GM21786 (cell line): ENCODE measurements around the gene PDE2A.
"Not testable (repeated sequence)": the region's sequence is repeated elsewhere in the genome, so short reads cannot be mapped to it uniquely, and the experiment has no call there.

Experiments
- ATAC-seq: cut with Tn5 transposase; IDR thresholded peaks from one replicate; pipeline ENCODE4 v1.9.1; 2021; ENCODE audit not compliant: unreplicated experiment

The PDE2A gene

DNA sequence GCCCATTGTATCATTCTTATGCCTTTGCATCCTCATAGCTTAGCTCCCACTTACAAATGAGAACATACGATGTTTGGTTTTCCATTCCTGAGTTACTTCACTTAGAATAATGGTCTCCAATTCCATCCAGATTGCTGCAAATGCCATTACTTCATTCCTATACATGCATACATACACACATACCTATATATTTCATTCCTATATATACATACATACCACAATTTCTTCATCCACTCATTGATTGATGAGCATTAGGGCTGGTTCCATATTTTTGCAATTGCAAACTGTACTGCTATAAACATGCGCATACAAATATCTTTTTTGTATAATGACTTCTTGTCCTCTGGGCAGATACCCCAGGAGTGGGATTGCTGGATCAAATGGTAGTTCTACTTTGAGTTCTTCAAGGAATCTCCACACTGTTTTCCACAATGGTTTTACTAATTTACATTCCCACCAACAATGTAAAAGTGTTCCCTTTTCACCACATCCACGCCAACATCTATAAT is 119.2 kb downstream of the PDE2A start:
- not testable (repeated sequence) for ATAC-seq

DNA sequence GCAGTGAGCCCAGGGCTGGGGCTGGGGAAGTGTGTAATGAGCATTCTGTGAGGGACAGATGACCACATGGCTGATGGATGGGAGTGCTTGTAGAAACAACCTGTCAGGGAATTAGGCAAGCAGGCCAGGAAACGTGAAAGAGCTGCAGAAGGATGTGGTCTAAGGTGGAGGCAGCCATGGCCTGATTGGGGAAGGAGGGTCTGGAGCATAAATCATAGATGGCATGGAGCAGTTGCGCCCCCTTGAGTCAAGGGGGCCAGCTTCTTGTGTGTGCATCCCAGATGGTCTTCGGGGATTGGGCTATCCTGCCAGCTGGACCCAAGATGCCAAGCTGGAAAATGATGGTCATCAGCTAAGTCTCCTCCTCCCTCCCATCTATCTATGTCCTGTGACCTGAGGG is 120.5 kb downstream of the PDE2A start:
- no peak for ATAC-seq

GRCh38 chr11:72552399-72552910 is 121.8 kb downstream of the PDE2A start:
- no peak for ATAC-seq

DNA sequence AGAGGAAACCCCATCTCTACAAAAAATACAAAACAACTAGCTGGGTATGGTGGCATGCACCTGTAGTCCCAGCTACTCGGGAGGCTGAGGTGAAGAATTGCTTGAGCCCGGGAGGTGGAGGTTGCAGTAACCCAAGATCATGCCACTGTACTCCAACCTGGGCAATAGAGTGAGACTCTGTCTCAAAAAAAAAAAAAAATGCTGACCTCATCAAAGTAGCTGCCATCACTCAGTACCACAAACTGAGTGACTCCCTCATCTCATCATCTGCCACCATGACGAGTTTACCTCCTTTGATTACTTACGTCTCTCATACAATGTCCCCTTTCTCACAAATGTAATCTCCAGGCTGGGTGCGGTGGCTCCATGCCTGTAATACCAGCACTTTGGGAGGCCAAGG is 122.7 kb downstream of the PDE2A start:
- ATAC-seq = no peak

DNA sequence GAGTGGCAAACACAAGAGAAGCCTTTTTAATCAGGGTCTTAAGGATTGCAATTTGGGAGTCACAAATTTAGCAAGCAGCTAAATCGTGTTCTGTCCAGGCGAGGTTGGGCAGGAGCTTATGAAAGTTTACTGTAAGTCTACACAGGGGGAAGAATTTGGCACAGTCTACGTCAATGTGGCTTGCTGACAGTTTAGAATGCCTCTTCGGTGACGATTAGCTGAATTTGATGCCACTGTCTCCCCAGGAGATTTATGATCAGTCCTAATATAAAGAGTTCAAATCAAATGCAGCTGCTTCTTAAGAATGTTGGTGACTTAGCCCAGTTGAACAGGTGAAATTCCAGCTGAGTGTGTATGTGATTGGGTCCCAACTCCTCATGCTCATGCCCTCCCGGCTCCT is 125.8 kb downstream of the PDE2A start:
- ATAC-seq = no peak

DNA sequence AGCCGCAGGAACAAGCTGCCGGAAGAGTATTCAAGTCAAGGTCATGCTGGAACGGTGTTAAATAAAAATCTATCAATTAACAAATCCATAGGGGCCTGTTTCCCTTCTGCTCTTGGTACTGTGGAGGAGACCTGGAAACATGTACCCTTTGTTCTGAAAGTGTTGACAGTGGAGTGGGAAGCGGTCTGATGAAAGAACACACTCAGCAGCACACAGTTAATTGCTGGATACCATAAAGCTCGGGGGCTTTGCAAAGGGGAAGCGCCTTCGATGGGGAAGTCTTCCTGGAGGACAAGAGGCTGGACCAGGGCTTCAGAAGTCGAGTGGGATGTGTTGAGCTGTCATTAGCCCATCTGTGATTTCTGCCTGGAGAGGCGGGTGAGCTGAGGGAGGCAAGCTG is 127.4 kb downstream of the PDE2A start:
- no peak for ATAC-seq

GRCh38 chr11:72544589-72544988 is 129.6 kb downstream of the PDE2A start:
- no peak for ATAC-seq

- ATAC-seq = no peak
Measured at GRCh38 chr11:72543849-72544542, 130.2 kb downstream of the PDE2A start.

DNA sequence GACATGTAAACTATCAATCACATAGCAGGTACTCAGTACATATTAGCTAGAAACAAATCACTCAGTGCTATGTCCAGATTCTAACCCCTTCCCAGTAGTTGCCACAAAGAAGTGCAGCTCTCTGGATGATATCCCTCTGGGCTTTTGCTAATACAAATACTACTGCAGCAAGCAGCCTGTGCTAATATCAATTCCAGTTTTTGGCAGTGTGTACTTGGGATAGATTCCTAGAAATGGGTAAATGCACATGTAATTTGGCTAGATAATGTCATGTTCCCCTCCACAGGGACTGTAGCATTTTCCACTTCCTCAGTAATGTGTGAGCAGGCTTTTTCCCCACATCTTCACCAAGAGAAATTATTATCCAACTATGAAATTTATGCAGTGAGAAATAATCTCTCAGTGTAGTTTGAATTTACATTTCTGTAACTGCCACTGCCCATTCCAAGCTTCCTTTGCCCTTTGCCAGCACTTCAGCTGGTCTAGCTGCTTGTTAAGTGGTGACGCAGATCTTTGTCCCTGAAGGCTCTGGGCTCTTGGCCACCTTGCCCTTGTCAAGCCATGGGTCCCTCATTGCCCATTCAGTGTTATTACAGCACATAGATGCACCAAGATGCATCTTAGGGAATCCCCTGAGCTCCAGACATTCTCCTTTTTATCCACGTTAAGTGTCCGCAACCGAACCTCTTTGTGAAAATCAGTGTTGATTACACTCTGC is 132.8 kb downstream of the PDE2A start:
- no peak for ATAC-seq

- no peak for ATAC-seq
Measured at GRCh38 chr11:72537051-72537450, 137.2 kb downstream of the PDE2A start.

DNA sequence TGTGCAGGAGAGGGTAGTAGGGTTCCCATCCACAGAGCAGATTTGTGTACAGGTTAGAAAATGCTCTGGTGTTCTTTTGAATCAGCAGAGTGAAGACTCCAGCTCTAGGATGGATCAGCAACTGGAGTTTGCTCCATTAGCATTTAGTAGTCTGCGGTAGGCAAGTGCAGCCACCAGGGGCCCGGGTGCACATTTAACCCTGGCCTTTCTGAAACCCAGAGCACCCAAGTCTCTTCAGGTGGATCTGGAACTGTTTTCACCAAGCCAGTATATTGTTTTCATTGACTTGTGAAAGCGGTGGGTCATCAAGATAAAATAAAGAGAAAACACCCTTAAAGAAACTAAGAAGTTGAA is 139.1 kb downstream of the PDE2A start:
- no peak for ATAC-seq

GRCh38 chr11:72534371-72535193 is 139.6 kb downstream of the PDE2A start:
- no peak for ATAC-seq

DNA sequence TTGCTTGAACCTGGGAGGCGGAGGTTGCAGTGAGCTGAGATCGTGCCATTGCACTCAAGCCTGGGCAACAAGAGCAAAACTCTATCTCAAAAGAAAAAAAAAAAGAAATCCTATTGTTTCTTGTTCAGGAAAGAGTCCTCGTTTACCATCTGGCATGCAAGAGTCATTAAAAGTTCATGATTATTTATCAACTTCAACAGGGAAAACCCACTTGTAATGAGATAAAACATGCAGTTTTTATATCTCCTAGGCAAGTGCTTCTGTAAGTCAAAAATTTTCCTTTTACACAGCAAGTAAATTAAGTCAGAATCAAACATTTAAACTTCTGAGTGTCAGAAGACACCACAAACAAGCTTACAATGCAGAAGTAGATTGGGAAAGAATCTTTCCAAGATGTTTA is 145.2 kb downstream of the PDE2A start:
- no peak for ATAC-seq

DNA sequence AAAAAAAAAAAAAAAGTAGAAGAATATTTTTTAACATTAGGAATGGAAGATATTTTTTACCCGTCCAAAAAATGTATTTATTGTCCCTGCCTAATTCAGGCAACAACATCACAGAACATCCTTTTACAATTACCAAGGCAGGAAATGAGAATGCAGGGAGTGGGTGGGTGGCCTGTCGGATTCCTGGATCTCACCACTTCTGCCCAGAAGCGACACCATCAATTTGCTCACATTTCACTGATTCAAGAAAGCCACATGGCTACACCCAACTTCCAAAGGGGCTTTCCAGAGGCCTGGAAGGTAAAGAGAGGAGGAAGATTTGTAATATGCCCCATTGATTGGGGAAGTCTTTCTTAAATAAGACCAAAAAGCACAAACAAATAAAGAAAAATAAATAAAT is 146.1 kb downstream of the PDE2A start:
- ATAC-seq = no peak
